HepG2 (cell line): ENCODE data around the gene UBE2M. TPM values are rescaled to one million over a fixed set of nuclear protein-coding genes. Genes with fewer than 3 reads are reported as not detected.

ENCODE experiments used
- ATAC-seq: fragments of 200-7000 bp; cut with Tn5 transposase; 3 replicates; pipeline ENCODE4 v1.9.1; 2020; ENCODE audit warnings: mild to moderate bottlenecking, moderate library complexity
- BruUV-seq: library from RNA; stranded (reverse); fragments of 400-500 nt; replicated peaks from 2 replicates; lab custom pipeline; 2021; lab: Mats Ljungman, UMichigan
- CTCF ChIA-PET: fragments of 300-600 bp; formaldehyde crosslinking; extraction: SDS; loops from one replicate; lab custom pipeline; 2021; ENCODE audit warnings: low total read pairs, inconsistent platforms, low intra/inter-chr PET ratio; lab: Yijun Ruan, JAX
- POLR2A ChIA-PET: fragments of 350-600 bp; sonication (Branson Sonifier 250); formaldehyde crosslinking; loops from one replicate; lab custom pipeline; 2020; ENCODE audit warnings: antibody characterized with exemption, inconsistent platforms; lab: Yijun Ruan, JAX
- DNase-seq: peaks from one replicate; pipeline ENCODE4 v3.0.0-alpha.2; 2015; ENCODE audit warnings: low spot score
- FAIRE-seq: peaks from 3 replicates; lab custom pipeline; 2011; peaks lifted over from hg19 to GRCh38; lab: Jason Lieb, UNC
- H2AFZ ChIP-seq: one replicate; pipeline ENCODE4 v1.6.1; 2011; ENCODE audit warnings: low read length, inconsistent platforms
- H3K27ac ChIP-seq: fragments of 300-600 bp; 3 replicates; pipeline ENCODE4 v1.8.0; 2011; ENCODE audit warnings: mixed run types, mild to moderate bottlenecking, mixed read lengths, low read length, inconsistent platforms; ENCODE audit not compliant: insufficient read depth; ENCODE audit errors: extremely low read length
- H3K27me3 ChIP-seq, 2 experiments: fragments of 200-600 bp in 1 of 2; 2 replicates in 1 of 2; 3 replicates in 1 of 2; pipeline versions ENCODE4 v1.6.0 to v1.8.0; 2011; ENCODE audit warnings: low read length in 2 of 2, mild to moderate bottlenecking in 2 of 2, moderate library complexity in 2 of 2, inconsistent platforms in 1 of 2; ENCODE audit not compliant: insufficient read depth in 2 of 2, control insufficient read depth in 1 of 2
- H3K36me3 ChIP-seq, 2 experiments: fragments of 200-600 bp in 1 of 2; replicated peaks in 1 of 2; 2 replicates in 1 of 2; 3 replicates in 1 of 2; pipeline versions ENCODE4 v1.5.1 to v1.8.0; 2011; ENCODE audit warnings: low read length in 2 of 2, inconsistent platforms in 1 of 2; ENCODE audit not compliant: insufficient read depth in 2 of 2, control insufficient read depth in 1 of 2
- H3K4me1 ChIP-seq: 2 replicates; pipeline ENCODE4 v1.5.1; 2012; ENCODE audit warnings: low read length, inconsistent platforms; ENCODE audit not compliant: insufficient read depth
- H3K4me2 ChIP-seq: 2 replicates; pipeline ENCODE4 v1.6.0; 2011; ENCODE audit warnings: low read depth, low read length, inconsistent platforms
- H3K4me3 ChIP-seq, 3 experiments: fragments of 200-600 bp in 1 of 3; sonication (generic), shearing (Covaris generic) in 1 of 3; replicated peaks in 1 of 3; 2 replicates each; pipeline ENCODE4 v1.5.1; 2011 to 2016; ENCODE audit warnings: low read length in 3 of 3, inconsistent platforms in 2 of 3, low read depth in 2 of 3, mild to moderate bottlenecking in 2 of 3, control low read depth in 1 of 3, mixed read lengths in 1 of 3; ENCODE audit not compliant: insufficient read depth in 1 of 3
- H3K79me2 ChIP-seq: one replicate; pipeline ENCODE4 v1.6.1; 2011; ENCODE audit warnings: low read length, inconsistent platforms; ENCODE audit not compliant: insufficient read depth
- H3K9ac ChIP-seq: 2 replicates; pipeline ENCODE4 v1.6.0; 2011; ENCODE audit warnings: mild to moderate bottlenecking, low read depth, low read length, inconsistent platforms; ENCODE audit not compliant: insufficient read depth
- H3K9me3 ChIP-seq: 2 replicates; pipeline ENCODE4 v1.5.1; 2012; ENCODE audit warnings: mild to moderate bottlenecking, low read length
- H4K20me1 ChIP-seq: 2 replicates; pipeline ENCODE4 v1.6.0; 2011; ENCODE audit warnings: inconsistent platforms, mild to moderate bottlenecking, low read length, moderate library complexity; ENCODE audit not compliant: insufficient read depth
- BORCS8-MEF2B ChIP-seq: sonication (generic); formaldehyde crosslinking; IDR thresholded peaks from 2 replicates; pipeline ENCODE4 v1.8.0; 2022; ENCODE audit warnings: mild to moderate bottlenecking, missing genetic modification reagents
- SALL1 ChIP-seq: sonication (generic); formaldehyde crosslinking; IDR thresholded peaks from 2 replicates; pipeline ENCODE4 v1.8.0; 2022; ENCODE audit warnings: mild to moderate bottlenecking, missing genetic modification reagents
- ZFX ChIP-seq: sonication (generic); formaldehyde crosslinking; IDR thresholded peaks from 2 replicates; pipeline ENCODE4 v1.4.0; 2020; ENCODE audit warnings: mild to moderate bottlenecking, low read depth, missing genetic modification reagents, moderate library complexity
- ZFY ChIP-seq: sonication (generic); formaldehyde crosslinking; IDR thresholded peaks from 2 replicates; pipeline ENCODE4 v1.4.0; 2020; ENCODE audit warnings: missing genetic modification reagents
- ZNF224 ChIP-seq: sonication (generic); formaldehyde crosslinking; IDR thresholded peaks from 2 replicates; pipeline ENCODE4 v1.5.0; 2020; ENCODE audit warnings: mild to moderate bottlenecking, missing genetic modification reagents
- ZNF264 ChIP-seq: sonication (generic); formaldehyde crosslinking; IDR thresholded peaks from 2 replicates; pipeline ENCODE4 v1.4.0; 2020; ENCODE audit warnings: missing genetic modification reagents
- ZNF430 ChIP-seq: sonication (generic); formaldehyde crosslinking; IDR thresholded peaks from 2 replicates; pipeline ENCODE4 v1.9.0; 2021; ENCODE audit warnings: mild to moderate bottlenecking, missing genetic modification reagents
- ZNF891 ChIP-seq: sonication (generic); formaldehyde crosslinking; IDR thresholded peaks from 2 replicates; pipeline ENCODE4 v1.5.0; 2020; ENCODE audit warnings: mild to moderate bottlenecking, missing genetic modification reagents
- WGBS: methylation state at CpG from one replicate; pipeline ENCODE4 v1.1.6; 2017; ENCODE audit warnings: low lambda C conversion rate; 5-methylcytosine and 5-hydroxymethylcytosine counted together
- in situ Hi-C: cut with HindIII; loops from 2 replicates; pipeline ENCODE4 v1.10.0; 2017; ENCODE audit warnings: low pct_unique_long_range_greater_than_20kb; ENCODE audit not compliant: extremely low pct_ligation_motif_present
- intact Hi-C: fragments of 100-400 bp; cut with micrococcal nuclease; formaldehyde crosslinking; loops from one replicate; pipeline ENCODE4 v1.10.0; 2022; ENCODE audit not compliant: unreplicated experiment
- polyA plus RNA-seq, 8 experiments: library from polyadenylated mRNA; depleted of rRNA in 3 of 8; stranded (reverse) in 7 of 8; unstranded in 1 of 8; fragments of >200 nt; fragmentation: Illumina TruSeq in 4 of 8; extraction: Trizol in 4 of 8; gene quantifications; 2 replicates each; pipeline versions ENCODE4 v1.2.1 to v1.2.3, GENCODE V29; 2011 to 2016; ENCODE audit warnings: low read depth in 4 of 8, missing spikeins in 1 of 8, mixed read lengths in 1 of 8; ENCODE audit not compliant: insufficient read depth in 1 of 8
- total RNA-seq, 5 experiments: library from RNA; depleted of rRNA; stranded (reverse); fragments of >200 nt; fragmentation: Illumina TruSeq; extraction: Trizol; gene quantifications; 2 replicates each; pipeline ENCODE4 v1.2.3, GENCODE V29; 2016; ENCODE audit warnings: low read depth in 1 of 5
- TF ChIP-seq, protein P1 (sequence below): sonication (generic); formaldehyde crosslinking; IDR thresholded peaks from 2 replicates; pipeline ENCODE4 v1.5.0; 2020; ENCODE audit warnings: missing genetic modification reagents, mild to moderate bottlenecking, borderline replicate concordance
- TF ChIP-seq, protein P2 (sequence below): IDR thresholded peaks from 2 replicates; pipeline ENCODE4 v1.6.1; 2016; ENCODE audit warnings: mild to moderate bottlenecking, missing biosample characterization, missing genetic modification reagents

Gene UBE2M
- total and polyA plus RNA-seq, 2 of the 13 experiments (the other 11 are each of a cell fraction or from before 2014, with no cell fraction given) = 36.2 to 50.3 TPM

DNA sequence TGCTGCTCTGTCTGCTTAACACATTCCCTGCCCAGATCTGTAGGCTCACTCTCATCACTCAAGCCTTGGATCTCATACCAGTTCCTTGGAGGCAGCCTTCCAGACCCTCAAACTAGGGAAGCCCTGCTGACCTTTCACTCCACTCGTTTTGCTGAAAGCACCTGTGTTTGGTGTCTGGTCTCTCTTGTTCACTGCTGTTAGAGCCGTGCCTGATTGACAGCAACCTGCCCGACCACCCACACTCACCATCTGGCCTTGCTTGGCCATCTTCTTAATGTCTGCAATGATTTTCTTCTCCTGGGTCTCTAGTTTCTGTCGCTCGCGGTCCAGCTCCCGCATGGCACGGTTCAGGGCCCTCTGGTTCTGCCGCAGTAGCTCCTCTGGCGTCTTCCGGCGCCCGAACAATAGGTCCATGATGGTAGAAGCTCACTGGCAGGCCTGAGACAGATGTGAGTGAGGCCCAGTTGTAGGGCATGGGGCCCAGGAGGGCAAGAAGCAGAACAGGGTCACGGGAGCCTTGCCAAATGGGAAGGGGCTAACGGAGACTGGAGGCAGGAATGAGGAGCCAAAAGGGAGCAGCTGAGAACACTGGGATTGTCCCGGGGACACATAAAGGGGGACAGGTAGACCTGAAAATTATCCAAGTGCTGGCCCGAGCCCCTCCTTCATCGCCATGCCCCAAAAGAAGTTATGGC, 4.5 kb downstream of the UBE2M start:
- POLR2A ChIA-PET = interaction anchor here (1.1 to 3.5 kb wide), 3 partner anchors 9 to 44 kb away, joined by 3 to 58 read pairs (median 31); partner anchors contain the start of genes TRIM28 and ZBTB45
- ATAC-seq (peak; percentile 0; the same call in 1 of the 3 replicates), DNase-seq (no peak), FAIRE-seq (no peak)
- peak overlapping the region; percentile 81 for H3K4me2 ChIP-seq
- WGBS = 66% methylated on average over 18 of the region's 18 CpGs
- TF ChIP-seq SALL1 (CRISPR knock-in tag) = 0 out of 2 replicates have a peak, but pooled peaks have one; percentile 19
- TF ChIP-seq ZFX (CRISPR knock-in tag) = 0 out of 2 replicates have a peak, but pooled peaks have one; percentile 5
- 0 out of 2 replicates have a peak, but pooled peaks have one; percentile 22 for TF ChIP-seq ZNF891 (CRISPR knock-in tag)
- TF ChIP-seq ZNF264 (CRISPR knock-in tag) = no peak
- TF ChIP-seq ZNF430 (CRISPR knock-in tag) = 0 out of 2 replicates have a peak, but pooled peaks have one; percentile 19
- TF ChIP-seq, protein P1, sequence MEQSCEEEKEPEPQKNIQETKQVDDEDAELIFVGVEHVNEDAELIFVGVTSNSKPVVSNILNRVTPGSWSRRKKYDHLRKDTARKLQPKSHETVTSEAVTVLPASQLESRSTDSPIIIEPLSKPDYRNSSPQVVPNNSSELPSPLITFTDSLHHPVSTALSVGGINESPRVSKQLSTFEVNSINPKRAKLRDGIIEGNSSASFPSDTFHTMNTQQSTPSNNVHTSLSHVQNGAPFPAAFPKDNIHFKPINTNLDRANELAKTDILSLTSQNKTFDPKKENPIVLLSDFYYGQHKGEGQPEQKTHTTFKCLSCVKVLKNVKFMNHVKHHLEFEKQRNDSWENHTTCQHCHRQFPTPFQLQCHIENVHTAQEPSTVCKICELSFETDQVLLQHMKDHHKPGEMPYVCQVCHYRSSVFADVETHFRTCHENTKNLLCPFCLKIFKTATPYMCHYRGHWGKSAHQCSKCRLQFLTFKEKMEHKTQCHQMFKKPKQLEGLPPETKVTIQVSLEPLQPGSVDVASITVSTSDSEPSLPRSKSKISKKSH = 0 out of 2 replicates have a peak, but pooled peaks have one; percentile 24
- no peak; the same call in 1 of the 2 replicates for TF ChIP-seq ZFY (CRISPR knock-in tag)
- TF ChIP-seq ZNF224 (CRISPR knock-in tag) = 0 out of 2 replicates have a peak, but pooled peaks have one; percentile 71
- TF ChIP-seq, protein P2, sequence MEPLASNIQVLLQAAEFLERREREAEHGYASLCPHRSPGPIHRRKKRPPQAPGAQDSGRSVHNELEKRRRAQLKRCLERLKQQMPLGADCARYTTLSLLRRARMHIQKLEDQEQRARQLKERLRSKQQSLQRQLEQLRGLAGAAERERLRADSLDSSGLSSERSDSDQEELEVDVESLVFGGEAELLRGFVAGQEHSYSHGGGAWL = no peak
- 0 out of 2 replicates have a peak, but pooled peaks have one; percentile 0 for TF ChIP-seq BORCS8-MEF2B
- peak overlapping the region; percentile 77 for H3K9ac ChIP-seq
- intact Hi-C loops = no loop called here
- H3K4me1 ChIP-seq = peaks cover 30% of the 10 kb centered on the region
- H2AFZ ChIP-seq = no peak overlapping the region
- no TSS peak for BruUV-seq
- peaks cover 25 to 46% of the 10 kb centered on the region in 2 experiments for H3K36me3 ChIP-seq
- peaks cover 16% of the 10 kb centered on the region for H4K20me1 ChIP-seq
- CTCF ChIA-PET = no interaction called here
- H3K27ac ChIP-seq = peak overlapping the region; percentile 50
- H3K9me3 ChIP-seq = no peaks in the 10 kb centered on the region
- no peaks in the 10 kb centered on the region for H3K27me3 ChIP-seq
- peaks cover 23% of the 10 kb centered on the region for H3K79me2 ChIP-seq
- in situ Hi-C loops = no loop called here
- H3K4me3 ChIP-seq = peak overlapping the region; percentile 48 to 77 (median 63); a peak in 5 of 6 replicates
